Measurements from ENCODE around the gene METTL26. TPM values are rescaled to one million over a fixed set of nuclear protein-coding genes. Genes with fewer than 3 reads are reported as not detected.
A peak's percentile ranks its signal among the peaks of the same experiment; 100 is the strongest.

The METTL26 gene
- total RNA-seq, 1 donor: 76.0 TPM

DNA sequence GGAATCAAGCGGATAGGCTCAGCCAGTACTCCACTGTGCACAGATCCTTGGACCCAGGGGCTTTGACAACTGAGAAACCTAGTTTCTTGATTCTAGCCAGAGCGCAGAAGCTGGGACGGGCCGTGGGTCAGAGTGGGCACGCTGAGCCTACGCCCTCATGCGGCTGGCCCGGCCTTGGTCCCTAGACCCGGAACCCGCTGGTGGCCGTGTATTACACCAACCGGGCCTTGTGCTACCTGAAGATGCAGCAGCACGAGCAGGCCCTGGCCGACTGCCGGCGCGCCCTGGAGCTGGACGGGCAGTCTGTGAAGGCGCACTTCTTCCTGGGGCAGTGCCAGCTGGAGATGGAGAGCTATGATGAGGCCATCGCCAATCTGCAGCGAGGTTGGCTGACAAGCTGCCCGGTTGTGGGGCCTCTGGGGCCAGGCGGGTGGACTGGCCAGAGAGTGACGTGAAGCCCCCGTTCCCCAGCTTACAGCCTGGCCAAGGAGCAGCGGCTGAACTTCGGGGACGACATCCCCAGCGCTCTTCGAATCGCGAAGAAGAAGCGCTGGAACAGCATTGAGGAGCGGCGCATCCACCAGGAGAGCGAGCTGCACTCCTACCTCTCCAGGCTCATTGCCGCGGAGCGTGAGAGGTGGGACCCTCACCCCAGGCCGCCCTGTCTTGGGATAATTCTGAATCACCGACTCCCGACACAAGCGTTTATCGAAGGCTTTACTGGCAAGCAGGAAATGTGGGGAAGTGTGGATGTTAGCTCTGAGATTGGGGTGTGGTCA, 45.1 kb upstream of the METTL26 start:
- peak overlapping the region; percentile 66 for H3K27ac ChIP-seq (ENCODE audit: low read depth, low read length)
- TF ChIP-seq, protein P1, sequence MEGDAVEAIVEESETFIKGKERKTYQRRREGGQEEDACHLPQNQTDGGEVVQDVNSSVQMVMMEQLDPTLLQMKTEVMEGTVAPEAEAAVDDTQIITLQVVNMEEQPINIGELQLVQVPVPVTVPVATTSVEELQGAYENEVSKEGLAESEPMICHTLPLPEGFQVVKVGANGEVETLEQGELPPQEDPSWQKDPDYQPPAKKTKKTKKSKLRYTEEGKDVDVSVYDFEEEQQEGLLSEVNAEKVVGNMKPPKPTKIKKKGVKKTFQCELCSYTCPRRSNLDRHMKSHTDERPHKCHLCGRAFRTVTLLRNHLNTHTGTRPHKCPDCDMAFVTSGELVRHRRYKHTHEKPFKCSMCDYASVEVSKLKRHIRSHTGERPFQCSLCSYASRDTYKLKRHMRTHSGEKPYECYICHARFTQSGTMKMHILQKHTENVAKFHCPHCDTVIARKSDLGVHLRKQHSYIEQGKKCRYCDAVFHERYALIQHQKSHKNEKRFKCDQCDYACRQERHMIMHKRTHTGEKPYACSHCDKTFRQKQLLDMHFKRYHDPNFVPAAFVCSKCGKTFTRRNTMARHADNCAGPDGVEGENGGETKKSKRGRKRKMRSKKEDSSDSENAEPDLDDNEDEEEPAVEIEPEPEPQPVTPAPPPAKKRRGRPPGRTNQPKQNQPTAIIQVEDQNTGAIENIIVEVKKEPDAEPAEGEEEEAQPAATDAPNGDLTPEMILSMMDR (IDR thresholded peaks at IDR 0.05; ENCODE audit: extremely low read depth, low read depth, low read length): no peak
- H2AFZ ChIP-seq (ENCODE audit: low read length): no peak overlapping the region

DNA sequence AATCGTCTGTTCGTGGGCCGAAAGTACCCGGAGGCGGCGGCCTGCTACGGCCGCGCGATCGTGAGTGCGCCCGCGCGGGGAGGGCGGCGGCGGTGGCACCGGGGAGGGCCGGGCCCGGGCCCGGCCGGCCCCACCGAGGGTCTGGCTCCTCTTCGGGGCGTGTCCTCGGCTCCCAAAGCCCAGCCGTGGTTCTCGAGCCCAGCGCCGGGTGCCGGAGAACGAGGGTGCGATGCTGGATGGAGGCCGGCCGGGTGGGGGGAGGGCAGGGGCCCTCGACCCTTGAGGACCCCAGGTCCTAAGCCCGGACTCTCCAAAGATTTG, 44.5 kb upstream of the METTL26 start:
- peak overlapping the region; percentile 93 for H3K4me2 ChIP-seq (ENCODE audit: insufficient read depth, low read length)
- H3K36me3 ChIP-seq (ENCODE audit: insufficient read depth, low read length): peaks cover 20% of the 10 kb centered on the region
- DNase-seq (ENCODE audit: insufficient read length, low spot score, missing footprints): no peak
- TF ChIP-seq, protein P1 (IDR thresholded peaks at IDR 0.05; ENCODE audit: extremely low read depth, low read depth, low read length): no peak
- peaks cover 26% of the 10 kb centered on the region for H3K4me1 ChIP-seq (ENCODE audit: insufficient read depth, low read length)
- no peak overlapping the region for H2AFZ ChIP-seq (ENCODE audit: low read length)
- no peaks in the 10 kb centered on the region for H3K9me3 ChIP-seq (ENCODE audit: low read depth, low read length)
- H4K20me1 ChIP-seq (ENCODE audit: insufficient read depth, low read length): peaks cover 34% of the 10 kb centered on the region
- H3K27ac ChIP-seq (ENCODE audit: low read depth, low read length): peak overlapping the region; percentile 66
- H3K79me2 ChIP-seq (ENCODE audit: insufficient read depth, low read length): peaks cover 40% of the 10 kb centered on the region
- H3K27me3 ChIP-seq (ENCODE audit: insufficient read depth, low read length): no peaks in the 10 kb centered on the region
- peak overlapping the region; percentile 84 for H3K4me3 ChIP-seq (ENCODE audit: insufficient read depth, low read length)

More for the DNA sequence above, 45.1 kb upstream of the METTL26 start:
- H3K4me2 ChIP-seq (ENCODE audit: insufficient read depth, low read length): peak overlapping the region; percentile 93
- H3K36me3 ChIP-seq (ENCODE audit: insufficient read depth, low read length): peaks cover 20% of the 10 kb centered on the region
- H3K4me1 ChIP-seq (ENCODE audit: insufficient read depth, low read length): peaks cover 26% of the 10 kb centered on the region
- H3K9me3 ChIP-seq (ENCODE audit: low read depth, low read length): no peaks in the 10 kb centered on the region
- peaks cover 34% of the 10 kb centered on the region for H4K20me1 ChIP-seq (ENCODE audit: insufficient read depth, low read length)
- peaks cover 40% of the 10 kb centered on the region for H3K79me2 ChIP-seq (ENCODE audit: insufficient read depth, low read length)
- no peaks in the 10 kb centered on the region for H3K27me3 ChIP-seq (ENCODE audit: insufficient read depth, low read length)
- peak; percentile 96 for DNase-seq (ENCODE audit: insufficient read length, low spot score, missing footprints)
- H3K4me3 ChIP-seq (ENCODE audit: insufficient read depth, low read length): peak overlapping the region; percentile 84

DNA sequence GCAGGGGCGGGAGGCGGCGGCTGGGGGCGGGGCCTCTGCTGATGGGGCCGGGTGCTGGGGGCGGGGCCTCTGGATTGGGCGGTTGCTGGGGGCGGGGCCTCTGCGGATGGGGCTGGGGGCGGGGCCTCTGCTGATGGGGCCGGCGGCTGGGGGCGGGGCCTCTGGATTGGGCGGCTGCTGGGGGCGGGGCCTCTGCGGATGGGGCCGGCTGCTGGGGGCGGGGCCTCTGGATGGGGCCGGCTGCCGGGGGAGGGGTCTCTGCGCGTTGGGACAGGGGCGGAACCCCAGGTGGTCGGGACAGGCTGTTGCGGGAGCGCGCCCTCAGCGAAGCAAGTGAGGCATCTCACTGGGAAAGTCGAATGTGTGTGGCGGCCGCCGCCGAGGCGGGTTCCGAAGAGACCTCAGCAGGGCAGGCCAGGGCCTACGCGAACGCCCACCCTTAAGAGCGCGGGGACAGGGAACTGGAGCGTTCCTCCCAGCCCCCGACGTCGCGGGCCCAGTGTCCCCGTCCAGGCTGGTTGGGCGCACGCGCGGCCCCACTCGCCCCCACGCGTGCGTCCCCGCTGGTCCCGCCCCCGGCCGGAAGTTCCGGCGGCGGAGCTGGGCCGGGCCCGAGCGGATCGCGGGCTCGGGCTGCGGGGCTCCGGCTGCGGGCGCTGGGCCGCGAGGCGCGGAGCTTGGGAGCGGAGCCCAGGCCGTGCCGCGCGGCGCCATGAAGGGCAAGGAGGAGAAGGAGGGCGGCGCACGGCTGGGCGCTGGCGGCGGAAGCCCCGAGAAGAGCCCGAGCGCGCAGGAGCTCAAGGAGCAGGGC, 43.9 kb upstream of the METTL26 start, which contains the start of gene STUB1:
Gene STUB1, plus strand, starts transcription at position 597 of the 811 bp plus-strand sequence. Its CDS starts 116 bp downstream, at position 713.
- Histone ChIP-seq H3K27ac (ENCODE audit: low read depth, low read length) (peak within 1 kb of the TSS; percentile 66), H3K4me3 (ENCODE audit: insufficient read depth, low read length) (peak within 1 kb of the TSS; percentile 84), H3K4me1 (ENCODE audit: insufficient read depth, low read length) (peaks cover 26% of the 10 kb centered on the region), H3K27me3 (ENCODE audit: insufficient read depth, low read length) (no peaks in the 10 kb centered on the region), H4K20me1 (ENCODE audit: insufficient read depth, low read length) (peaks cover 36% of the 10 kb centered on the region), H3K36me3 (ENCODE audit: insufficient read depth, low read length) (peaks cover 20% of the 10 kb centered on the region), H3K9me3 (ENCODE audit: low read depth, low read length) (no peaks in the 10 kb centered on the region), H3K4me2 (ENCODE audit: insufficient read depth, low read length) (peak within 1 kb of the TSS; percentile 93), H2AFZ (ENCODE audit: low read length) (peak within 1 kb of the TSS; percentile 83), H3K79me2 (ENCODE audit: insufficient read depth, low read length) (peaks cover 34% of the 10 kb centered on the region)
- TF ChIP-seq, protein P1 (IDR thresholded peaks at IDR 0.05; ENCODE audit: extremely low read depth, low read depth, low read length): no peak
- peak; percentile 99 for DNase-seq (ENCODE audit: insufficient read length, low spot score, missing footprints)

Data from osteoblast (primary cell).